Natural killer cell treated with Interleukin-12 subunit alpha and Interleukin-12 subunit beta and Interleukin-15 and Interleukin-18, amount 100 ng/mL, for 72 hours (primary cell): ENCODE measurements around the gene MRPL48. TPM values are rescaled to one million over a fixed set of nuclear protein-coding genes. Genes with fewer than 3 reads are reported as not detected.

Experiments used
- ATAC-seq, 2 donors: fragments of 150-1000 bp; cut with Tn5 transposase in 1 of 2; sonication (Bioruptor Pico), chemical (Tn5 transposase) in 1 of 2; 2 replicates each; pipeline ENCODE4 v1.10.0; 2021
- DNase-seq: peaks from one replicate; pipeline ENCODE4 v3.0.0; 2022; ENCODE audit warnings: low spot score
- H3K27ac Mint-ChIP-seq, 2 donors: 1 replicate in 1 of 2; 2 replicates in 1 of 2; pipeline ENCODE4 v1.8.0; 2022; ENCODE audit warnings: mixed read lengths in 2 of 2, mild to moderate bottlenecking in 1 of 2, moderate library complexity in 1 of 2
- H3K27me3 Mint-ChIP-seq, 2 donors: 1 replicate in 1 of 2; 2 replicates in 1 of 2; pipeline ENCODE4 v1.8.0; 2022; ENCODE audit warnings: mixed read lengths in 2 of 2
- H3K36me3 Mint-ChIP-seq: one replicate; pipeline ENCODE4 v1.8.0; 2022; ENCODE audit warnings: mixed read lengths
- H3K4me1 Mint-ChIP-seq, 2 donors: 1 replicate in 1 of 2; 2 replicates in 1 of 2; pipeline ENCODE4 v1.8.0; 2022; ENCODE audit warnings: low read depth in 2 of 2, mixed read lengths in 2 of 2, mild to moderate bottlenecking in 1 of 2
- H3K4me3 Mint-ChIP-seq: one replicate; pipeline ENCODE4 v1.8.0; 2022; ENCODE audit warnings: mixed read lengths
- H3K9me3 Mint-ChIP-seq: 2 replicates; pipeline ENCODE4 v1.8.0; 2022; ENCODE audit warnings: mixed read lengths
- total RNA-seq, 2 donors: library from RNA; stranded (reverse); gene quantifications; one replicate each; pipeline ENCODE4 v1.2.3, GENCODE V29; 2022

MRPL48 gene
- total RNA-seq, 2 donors from 2014 or later: 39.9 to 45.0 TPM

DNA sequence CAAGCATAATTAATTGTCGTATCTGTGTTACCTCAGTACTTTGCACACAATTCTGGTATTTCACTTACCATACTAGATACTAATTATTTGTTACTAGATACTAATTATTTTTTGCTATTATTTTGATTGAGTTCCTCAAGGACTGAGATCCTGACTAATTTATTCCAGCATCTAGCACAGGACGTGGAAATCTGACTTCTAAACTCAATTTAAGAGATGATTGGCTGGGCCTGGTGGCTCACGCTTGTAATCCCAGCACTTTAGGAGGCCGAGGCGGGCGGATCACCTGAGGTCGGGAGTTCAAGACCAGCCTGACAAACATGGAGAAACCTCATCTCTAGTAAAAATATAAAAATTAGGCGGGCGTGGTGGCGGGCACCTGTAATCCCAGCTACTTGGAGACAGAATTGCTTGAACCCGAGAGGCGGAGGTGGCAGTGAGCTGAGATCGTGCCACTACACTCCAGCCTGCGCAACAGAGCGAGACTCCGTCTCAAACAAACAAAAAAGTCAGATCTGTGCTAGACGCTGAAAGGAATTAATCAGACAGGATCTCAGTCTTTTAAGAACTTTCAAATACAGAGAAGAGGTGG lies 527 bp upstream of the MRPL48 start:
- H3K9me3 Mint-ChIP-seq: no peaks in the 10 kb centered on the region
- no peak for ATAC-seq
- peaks cover 0 to 4% of the 10 kb centered on the region in 2 donors for H3K27me3 Mint-ChIP-seq
- peak overlapping the region; percentile 98 for H3K4me3 Mint-ChIP-seq
- H3K27ac Mint-ChIP-seq: peak overlapping the region; percentile 89 to 94
- peaks cover 10 to 11% of the 10 kb centered on the region in 2 donors for H3K4me1 Mint-ChIP-seq
- DNase-seq: no peak
- no peaks in the 10 kb centered on the region for H3K36me3 Mint-ChIP-seq

DNA sequence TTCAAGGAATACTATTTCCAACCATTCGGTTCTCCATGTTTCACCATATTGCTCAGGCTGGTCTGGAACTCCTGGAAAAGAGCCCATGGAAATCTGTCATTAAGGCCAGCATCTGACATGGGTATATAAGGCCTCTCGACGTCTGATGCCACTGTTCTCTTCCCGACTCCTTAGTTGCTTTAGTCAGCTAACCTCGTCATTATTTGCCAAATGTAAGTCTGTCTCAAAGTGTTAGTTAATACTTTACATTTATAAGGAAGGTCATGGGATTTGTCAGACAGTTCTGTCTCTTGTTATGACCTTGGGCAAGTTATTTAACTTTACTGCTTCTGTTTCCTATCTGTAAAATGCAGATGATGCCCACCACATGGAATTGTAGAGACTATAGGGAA lies 1.6 kb downstream of the MRPL48 start:
- no peak for DNase-seq
- Mint-ChIP-seq H3K36me3 (no peaks in the 10 kb centered on the region), H3K27ac (peak overlapping the region in 1 of 2 donors; percentile 94)

DNA sequence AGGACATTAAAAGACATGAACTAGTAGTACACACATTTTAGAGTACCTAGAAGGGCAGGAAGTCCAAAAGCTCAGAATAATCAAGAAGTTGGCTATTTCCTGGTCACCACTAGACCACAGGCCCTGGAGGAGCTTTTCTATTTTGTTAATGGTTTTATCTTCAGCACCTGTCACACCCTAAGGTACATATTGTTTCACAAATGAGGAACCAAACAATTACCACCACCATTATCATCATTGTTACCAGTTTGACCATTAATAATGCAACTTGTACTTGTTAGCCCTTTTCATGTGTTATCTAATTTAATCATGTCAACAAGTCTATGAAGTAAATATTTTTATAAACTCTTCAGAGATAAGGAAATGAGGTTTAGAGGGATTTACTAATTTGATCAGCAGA lies 4.9 kb downstream of the MRPL48 start:
- Mint-ChIP-seq H3K9me3 (no peaks in the 10 kb centered on the region), H3K36me3 (no peaks in the 10 kb centered on the region), H3K27me3 (no peaks in the 10 kb centered on the region), H3K27ac (no peak overlapping the region), H3K4me3 (no peak overlapping the region), H3K4me1 (peaks cover 5 to 12% of the 10 kb centered on the region in 2 donors)
- DNase-seq (no peak), ATAC-seq (no peak)

More for the DNA sequence above, 1.6 kb downstream of the MRPL48 start:
- no peak for ATAC-seq
- no peaks in the 10 kb centered on the region for H3K9me3 Mint-ChIP-seq
- H3K4me3 Mint-ChIP-seq: peak overlapping the region; percentile 98
- H3K27me3 Mint-ChIP-seq: peaks cover 0 to 4% of the 10 kb centered on the region in 2 donors
- peaks cover 11 to 15% of the 10 kb centered on the region in 2 donors for H3K4me1 Mint-ChIP-seq

DNA sequence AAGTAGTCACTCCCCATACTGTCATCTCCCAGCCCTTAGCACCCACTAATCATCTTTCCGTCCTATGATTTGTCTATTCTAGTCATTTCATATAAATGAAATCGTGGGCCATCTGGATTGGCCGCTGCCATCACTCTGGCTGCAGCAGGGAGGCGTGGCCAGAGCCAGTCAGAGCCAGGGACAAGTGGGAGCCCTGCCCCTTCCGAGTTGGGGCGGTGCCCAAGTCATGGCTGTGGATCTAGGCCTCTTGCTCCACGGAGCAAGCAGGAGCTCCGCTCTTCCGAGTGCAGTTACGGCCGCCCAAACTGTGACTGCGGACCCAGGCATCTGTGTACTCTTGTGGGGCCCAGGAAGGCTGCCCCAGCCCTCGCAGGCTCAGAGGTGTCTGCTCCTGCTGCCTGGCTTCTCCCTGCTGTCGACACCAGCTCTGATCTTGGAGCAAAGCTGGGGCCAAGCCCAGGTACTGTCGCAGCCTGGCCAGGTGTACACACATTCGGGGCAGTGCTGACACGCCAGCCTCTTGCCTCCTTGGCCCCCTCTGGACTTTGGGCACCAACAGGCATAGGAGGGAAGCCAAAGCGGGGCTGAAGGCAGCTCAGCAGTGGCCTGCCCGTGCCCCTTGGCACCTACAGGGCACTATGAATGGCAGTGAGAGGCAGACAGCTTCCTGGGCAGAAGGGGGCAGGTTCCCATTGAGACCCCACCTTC lies 8.4 kb downstream of the MRPL48 start:
- Mint-ChIP-seq H3K27me3 (no peaks in the 10 kb centered on the region), H3K4me1 (peaks cover 4 to 5% of the 10 kb centered on the region in 2 donors), H3K36me3 (no peaks in the 10 kb centered on the region), H3K9me3 (no peaks in the 10 kb centered on the region), H3K27ac (peak overlapping the region in 1 of 2 donors; percentile 56), H3K4me3 (no peak overlapping the region)
- ATAC-seq (no peak), DNase-seq (no peak)

DNA sequence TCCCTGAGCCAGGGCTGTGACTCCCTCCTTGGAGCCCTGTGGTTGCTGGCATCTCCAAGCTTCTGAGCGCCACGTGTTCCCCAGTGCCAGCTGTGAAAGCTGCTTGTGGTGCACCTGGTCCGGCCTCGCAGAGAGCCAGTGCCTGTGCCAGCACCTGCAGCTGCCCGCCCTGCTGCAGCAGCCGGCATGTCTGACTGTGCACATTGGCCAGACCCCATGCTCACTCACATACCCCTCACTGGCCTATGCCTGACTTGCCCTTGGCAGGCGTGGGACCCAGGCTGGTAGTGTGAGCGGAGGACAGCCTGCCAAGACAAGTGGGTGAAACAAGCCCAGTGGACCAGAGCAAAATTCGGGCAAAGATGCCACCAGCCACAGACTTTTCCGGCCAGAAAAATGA lies 9.8 kb downstream of the MRPL48 start:
- no peak for ATAC-seq
- no peak for DNase-seq
- Mint-ChIP-seq H3K27me3 (no peaks in the 10 kb centered on the region), H3K4me3 (no peak overlapping the region), H3K36me3 (no peaks in the 10 kb centered on the region), H3K4me1 (peaks cover 4 to 5% of the 10 kb centered on the region in 2 donors), H3K9me3 (no peaks in the 10 kb centered on the region), H3K27ac (no peak overlapping the region)

DNA sequence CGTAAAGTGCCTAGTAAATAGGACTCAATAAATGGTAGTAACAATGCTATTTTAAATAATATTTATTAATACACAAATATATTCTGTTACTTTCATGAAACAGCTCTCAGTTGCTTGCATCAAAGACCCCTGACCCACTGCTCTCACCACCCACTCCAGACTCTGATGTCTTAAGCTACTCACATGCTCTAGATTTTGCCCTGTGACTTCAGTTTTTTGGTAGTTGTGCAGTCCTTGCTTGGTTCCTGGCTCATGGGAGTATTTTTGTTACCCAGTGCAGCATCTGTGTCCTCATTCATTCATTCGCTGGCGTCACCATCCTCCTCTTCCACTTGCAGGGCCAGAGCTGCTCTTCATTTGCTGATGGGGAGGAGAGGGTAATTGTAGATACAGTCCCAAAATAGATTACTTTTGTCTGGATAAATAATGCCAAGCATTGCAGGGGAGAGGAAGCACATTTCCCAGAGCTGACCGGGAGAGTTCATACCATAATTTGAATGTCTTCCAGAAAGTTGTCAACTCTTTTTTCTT lies 12.7 kb downstream of the MRPL48 start:
- H3K27ac Mint-ChIP-seq: no peak overlapping the region

DNA sequence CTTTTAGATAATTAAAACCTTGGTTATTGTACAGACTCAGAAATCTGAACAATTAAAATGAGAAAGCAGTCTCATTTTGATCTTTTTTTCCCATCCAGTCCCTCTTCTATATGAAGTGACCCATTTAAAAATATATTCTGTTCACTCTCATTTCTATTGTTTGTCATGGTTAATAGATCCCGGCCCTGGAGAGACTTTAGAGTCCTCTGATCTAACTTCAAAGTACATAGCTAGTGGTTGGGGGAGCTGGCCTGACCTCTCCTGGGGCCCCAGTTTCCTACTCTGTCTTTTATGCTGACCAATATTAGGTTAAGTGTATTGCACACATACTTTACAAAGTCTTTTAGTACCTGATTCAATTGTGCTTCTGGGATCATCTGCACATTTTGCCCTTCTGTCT lies 13.5 kb downstream of the MRPL48 start:
- Mint-ChIP-seq H3K4me3 (no peak overlapping the region), H3K27me3 (no peaks in the 10 kb centered on the region), H3K4me1 (peaks cover 0 to 10% of the 10 kb centered on the region in 2 donors), H3K27ac (no peak overlapping the region), H3K36me3 (peaks cover 4% of the 10 kb centered on the region), H3K9me3 (no peaks in the 10 kb centered on the region)
- no peak for ATAC-seq
- DNase-seq: no peak

More for the DNA sequence above, 12.7 kb downstream of the MRPL48 start:
- ATAC-seq: no peak
- no peaks in the 10 kb centered on the region for H3K27me3 Mint-ChIP-seq
- no peaks in the 10 kb centered on the region for H3K36me3 Mint-ChIP-seq
- no peak for DNase-seq
- no peak overlapping the region for H3K4me3 Mint-ChIP-seq
- H3K4me1 Mint-ChIP-seq: peaks cover 0 to 6% of the 10 kb centered on the region in 2 donors
- H3K9me3 Mint-ChIP-seq: no peaks in the 10 kb centered on the region

DNA sequence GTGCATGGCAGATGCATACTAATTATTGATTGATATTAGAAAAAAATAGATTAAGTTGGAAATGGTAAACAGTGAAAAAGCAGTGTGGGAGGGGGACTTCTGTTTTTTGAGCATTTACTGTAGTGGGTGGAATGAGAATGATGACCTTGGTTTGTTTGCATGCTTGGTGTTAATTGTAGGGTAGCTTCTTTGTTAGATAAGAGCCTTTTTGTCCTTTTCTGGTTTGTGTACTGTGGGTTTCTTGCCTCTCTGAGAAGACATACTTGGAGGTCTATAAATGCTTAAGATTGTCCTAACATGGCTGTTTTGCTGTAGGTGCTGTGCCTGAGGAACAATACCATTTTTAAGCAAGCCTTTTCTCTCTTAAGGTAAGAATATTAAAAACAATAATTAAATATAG lies 17.0 kb downstream of the MRPL48 start:
- ATAC-seq (no peak), DNase-seq (no peak)
- Mint-ChIP-seq H3K4me3 (no peak overlapping the region), H3K36me3 (peaks cover 5% of the 10 kb centered on the region), H3K27ac (no peak overlapping the region), H3K4me1 (peaks cover 0 to 7% of the 10 kb centered on the region in 2 donors), H3K27me3 (no peaks in the 10 kb centered on the region), H3K9me3 (no peaks in the 10 kb centered on the region)

DNA sequence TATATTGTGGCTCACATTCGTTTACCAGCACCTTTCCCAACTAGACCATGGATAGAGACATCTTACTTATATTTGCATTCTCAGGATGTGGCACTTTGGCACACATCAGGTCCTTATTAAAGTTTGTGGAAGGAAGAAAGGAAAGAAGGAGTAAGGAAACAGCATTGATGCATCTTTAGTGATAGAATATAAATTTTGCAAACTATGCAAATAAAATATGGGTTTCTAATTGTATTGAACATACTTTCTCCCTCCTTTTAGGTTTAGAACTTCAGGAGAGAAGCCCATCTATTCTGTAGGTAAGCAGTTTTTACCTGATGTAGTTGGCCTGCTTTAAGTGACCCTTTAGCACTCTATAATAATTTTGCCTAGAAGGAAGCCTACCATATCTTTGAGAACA lies 20.4 kb downstream of the MRPL48 start:
- ATAC-seq: no peak
- Mint-ChIP-seq H3K4me3 (no peak overlapping the region), H3K27ac (no peak overlapping the region), H3K9me3 (no peaks in the 10 kb centered on the region), H3K27me3 (no peaks in the 10 kb centered on the region), H3K36me3 (peaks cover 5% of the 10 kb centered on the region), H3K4me1 (peaks cover 0 to 13% of the 10 kb centered on the region in 2 donors)
- DNase-seq: no peak

DNA sequence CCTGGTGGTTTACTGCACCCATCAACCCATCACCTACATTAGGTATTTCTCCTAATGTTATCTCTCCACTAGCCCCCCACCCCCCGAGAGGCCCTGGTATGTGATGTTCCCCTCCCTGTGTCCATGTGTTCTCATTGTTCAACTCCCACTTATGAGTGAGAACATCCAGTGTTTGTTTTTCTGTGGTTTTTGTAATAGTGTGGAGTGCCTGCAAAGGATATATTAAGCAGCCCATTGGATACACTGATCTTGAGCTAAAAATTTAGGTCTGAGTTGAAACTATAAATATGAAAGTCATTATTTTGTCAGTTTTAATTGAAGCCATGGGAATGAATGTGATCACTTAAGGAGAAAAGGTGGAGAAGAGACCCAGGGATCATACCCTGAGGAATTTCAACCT lies 23.0 kb downstream of the MRPL48 start:
- DNase-seq (no peak), ATAC-seq (no peak)
- no peaks in the 10 kb centered on the region for H3K27me3 Mint-ChIP-seq
- no peak overlapping the region for H3K4me3 Mint-ChIP-seq
- no peak overlapping the region for H3K27ac Mint-ChIP-seq
- peaks cover 0 to 10% of the 10 kb centered on the region in 2 donors for H3K4me1 Mint-ChIP-seq
- peaks cover 5% of the 10 kb centered on the region for H3K36me3 Mint-ChIP-seq
- H3K9me3 Mint-ChIP-seq: no peaks in the 10 kb centered on the region

DNA sequence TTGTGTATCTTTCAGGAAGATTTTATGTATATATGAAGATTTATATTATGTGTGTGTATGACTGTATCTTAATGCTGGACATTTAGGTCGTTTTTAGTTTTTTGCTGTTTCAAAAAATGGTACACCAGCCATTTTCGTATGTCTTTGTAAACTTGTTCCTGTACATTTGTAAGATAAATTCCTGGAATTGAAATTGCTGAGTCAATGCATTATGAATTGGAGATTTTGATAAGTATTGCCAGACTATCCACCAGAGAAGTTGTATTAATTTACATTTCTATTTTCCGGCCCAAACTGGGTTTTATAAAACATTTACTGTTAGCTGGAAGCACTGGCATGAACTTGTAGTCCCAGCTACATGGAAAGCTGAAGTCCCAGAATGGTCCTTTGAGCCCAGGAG lies 24.6 kb downstream of the MRPL48 start:
- no peaks in the 10 kb centered on the region for H3K36me3 Mint-ChIP-seq
- H3K4me1 Mint-ChIP-seq: peaks cover 0 to 6% of the 10 kb centered on the region in 2 donors
- no peaks in the 10 kb centered on the region for H3K9me3 Mint-ChIP-seq
- DNase-seq (no peak), ATAC-seq (no peak)
- no peak overlapping the region for H3K4me3 Mint-ChIP-seq
- H3K27ac Mint-ChIP-seq: no peak overlapping the region
- H3K27me3 Mint-ChIP-seq: no peaks in the 10 kb centered on the region

DNA sequence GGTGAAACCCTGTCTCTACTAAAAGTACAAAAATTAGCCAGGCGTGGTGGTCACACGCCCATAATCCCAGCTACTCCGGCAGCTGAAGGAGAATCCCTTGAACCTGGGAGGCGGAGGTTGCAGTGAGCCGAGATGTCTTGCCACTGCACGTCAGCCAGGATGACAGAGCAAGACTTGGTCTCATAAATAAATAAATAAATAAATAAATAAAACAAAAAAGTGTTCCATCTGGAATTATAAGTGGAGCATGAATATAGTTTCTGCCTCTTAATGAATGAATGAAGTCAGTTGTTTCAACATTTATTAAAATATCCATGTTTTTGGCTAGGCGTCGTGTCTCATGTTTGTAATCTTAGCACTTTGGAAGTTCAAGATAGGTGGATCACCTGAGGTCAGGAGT lies 27.1 kb downstream of the MRPL48 start:
- H3K27me3 Mint-ChIP-seq: no peaks in the 10 kb centered on the region
- no peak overlapping the region for H3K27ac Mint-ChIP-seq
- ATAC-seq (no peak), DNase-seq (no peak)
- no peak overlapping the region for H3K4me3 Mint-ChIP-seq
- peaks cover 0 to 6% of the 10 kb centered on the region in 2 donors for H3K4me1 Mint-ChIP-seq
- H3K9me3 Mint-ChIP-seq: no peaks in the 10 kb centered on the region
- H3K36me3 Mint-ChIP-seq: no peaks in the 10 kb centered on the region

DNA sequence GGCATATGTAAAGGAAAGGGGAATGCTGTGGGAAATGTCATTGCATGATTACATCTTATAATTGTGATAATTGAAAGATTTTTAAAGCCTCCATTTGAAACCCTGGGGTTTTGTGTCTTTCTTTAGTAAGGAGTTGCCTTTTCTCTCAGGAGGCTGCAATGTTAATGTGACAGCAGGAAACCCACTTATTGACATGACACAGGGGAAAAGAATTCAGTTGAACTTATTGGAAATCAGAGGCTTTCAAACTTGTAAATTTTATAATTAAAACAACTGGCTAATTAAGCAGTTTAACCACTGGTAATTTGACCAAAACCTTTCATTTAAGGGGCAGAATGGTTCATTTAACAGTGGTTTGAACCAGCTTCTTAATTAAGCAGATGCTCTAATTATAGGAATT lies 31.2 kb downstream of the MRPL48 start:
- H3K36me3 Mint-ChIP-seq: no peaks in the 10 kb centered on the region
- H3K27me3 Mint-ChIP-seq: no peaks in the 10 kb centered on the region
- no peak overlapping the region for H3K27ac Mint-ChIP-seq
- H3K4me3 Mint-ChIP-seq: no peak overlapping the region
- peaks cover 0 to 2% of the 10 kb centered on the region in 2 donors for H3K4me1 Mint-ChIP-seq
- DNase-seq: no peak
- H3K9me3 Mint-ChIP-seq: no peaks in the 10 kb centered on the region
- no peak for ATAC-seq

DNA sequence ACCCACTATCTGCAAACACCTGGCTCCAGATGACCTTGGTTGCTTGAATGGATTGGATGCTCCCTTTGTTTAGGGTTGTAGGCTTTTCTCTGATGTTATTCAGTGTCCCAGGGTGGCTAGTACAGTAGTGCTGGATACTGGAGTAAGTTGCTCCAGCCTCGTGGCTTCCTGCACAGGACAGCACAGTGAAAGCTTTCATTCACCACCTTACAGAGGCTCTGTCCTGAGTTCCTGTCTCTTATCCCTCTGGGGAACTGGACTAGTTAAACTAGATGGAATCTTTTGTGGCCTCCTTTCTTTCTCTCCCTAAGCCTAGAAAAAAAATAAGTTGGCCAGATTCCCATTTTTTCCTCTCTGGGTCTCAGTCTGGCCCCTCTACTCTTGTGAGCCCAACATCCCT lies 42.6 kb downstream of the MRPL48 start:
- no peak for DNase-seq
- Mint-ChIP-seq H3K27me3 (no peaks in the 10 kb centered on the region), H3K9me3 (no peaks in the 10 kb centered on the region), H3K4me3 (no peak overlapping the region), H3K27ac (no peak overlapping the region), H3K36me3 (peaks cover 10% of the 10 kb centered on the region), H3K4me1 (no peaks in the 10 kb centered on the region)
- no peak for ATAC-seq
